Measurements from ENCODE around the gene DLG1.

Gene DLG1

GRCh38 chr3:197165890-197166289, 132.5 kb downstream of the DLG1 start:
- no peak for DNase-seq

DNA sequence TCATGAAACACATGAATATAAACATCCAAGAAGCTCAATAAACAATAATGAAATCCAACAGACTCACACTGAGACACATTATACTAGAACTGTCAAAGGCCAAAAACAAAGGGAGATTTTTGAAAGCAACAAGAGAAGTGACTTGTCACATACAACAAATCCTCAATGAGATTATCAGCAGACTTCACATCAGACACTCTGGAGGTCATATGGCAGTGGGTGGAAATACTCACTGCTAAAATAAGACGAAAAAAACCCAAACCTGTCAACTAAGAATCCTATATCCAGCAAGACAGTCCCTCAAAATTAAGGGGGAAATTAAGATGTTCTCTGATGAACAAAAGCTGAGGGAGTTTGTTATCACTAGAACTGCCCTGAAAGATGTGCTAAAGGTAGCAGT, 143.4 kb downstream of the DLG1 start:
- no peak for DNase-seq

DNA sequence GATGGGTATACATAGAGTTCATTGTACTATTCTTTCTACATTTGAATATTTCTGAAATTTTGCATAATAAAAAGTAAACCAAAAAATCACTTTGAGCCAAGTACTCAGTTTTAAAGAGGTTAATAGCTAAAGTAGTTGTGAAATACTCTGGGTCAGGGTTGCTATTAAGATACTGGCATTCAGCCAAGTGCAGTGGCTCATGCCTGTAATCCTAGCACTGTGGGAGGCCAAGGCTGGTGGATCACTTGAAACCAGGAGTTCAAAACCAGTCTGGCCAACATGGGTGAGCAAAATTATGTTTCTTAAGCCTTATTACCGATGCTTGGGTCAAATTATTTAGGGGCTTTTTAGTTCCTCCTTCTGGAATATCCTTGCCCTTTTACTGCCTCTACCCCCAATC, 146.8 kb downstream of the DLG1 start:
- DNase-seq, result peak; percentile 22

DNA sequence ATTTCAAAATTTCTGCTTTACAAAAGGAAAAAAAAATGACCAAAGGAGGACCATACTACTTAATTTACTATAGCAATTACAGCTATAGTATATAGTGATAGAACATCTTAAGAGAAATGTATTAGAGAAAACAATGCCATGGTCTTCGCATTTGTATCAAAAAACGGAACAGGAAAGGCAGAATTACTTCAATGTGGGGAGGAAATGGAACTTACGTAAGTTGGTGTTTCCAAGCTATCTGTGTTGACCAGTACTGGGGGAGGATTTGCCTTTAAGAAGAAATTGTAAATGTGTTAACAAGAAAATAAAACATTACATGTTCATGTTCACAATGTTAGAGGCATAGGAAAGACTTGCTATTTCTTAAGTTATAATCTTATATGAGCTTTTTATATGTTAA, 148.9 kb downstream of the DLG1 start:
- DNase-seq, result no peak

GRCh38 chr3:197144188-197144587, 154.2 kb downstream of the DLG1 start:
- no peak for DNase-seq

- DNase-seq, result no peak
These were observed 158.8 kb downstream of the DLG1 start for GRCh38 chr3:197139586-197139985.

- no peak for DNase-seq
These were observed 160.7 kb downstream of the DLG1 start for GRCh38 chr3:197137751-197138150.

- DNase-seq, result no peak
These were observed 161.7 kb downstream of the DLG1 start for GRCh38 chr3:197136744-197137143.

DNA sequence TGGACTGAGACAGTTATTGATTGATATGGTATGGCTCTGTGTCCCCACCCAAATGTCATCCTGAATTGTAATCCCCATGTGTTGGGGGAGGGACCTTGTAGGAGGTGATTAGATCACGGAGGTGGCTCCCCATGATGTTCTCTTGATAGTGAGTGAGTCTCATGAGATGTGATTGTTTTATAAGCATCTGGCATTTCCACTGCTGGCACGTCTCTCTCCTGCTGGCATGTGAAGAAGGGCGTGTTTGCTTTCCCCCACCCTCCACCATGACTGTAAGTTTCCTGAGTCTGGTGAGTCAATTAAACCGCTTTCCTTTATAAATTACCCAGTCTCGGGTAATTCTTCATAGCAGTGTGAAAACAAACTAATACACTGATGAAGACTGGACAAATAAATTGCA, 163.2 kb downstream of the DLG1 start:
- DNase-seq, result no peak

DNA sequence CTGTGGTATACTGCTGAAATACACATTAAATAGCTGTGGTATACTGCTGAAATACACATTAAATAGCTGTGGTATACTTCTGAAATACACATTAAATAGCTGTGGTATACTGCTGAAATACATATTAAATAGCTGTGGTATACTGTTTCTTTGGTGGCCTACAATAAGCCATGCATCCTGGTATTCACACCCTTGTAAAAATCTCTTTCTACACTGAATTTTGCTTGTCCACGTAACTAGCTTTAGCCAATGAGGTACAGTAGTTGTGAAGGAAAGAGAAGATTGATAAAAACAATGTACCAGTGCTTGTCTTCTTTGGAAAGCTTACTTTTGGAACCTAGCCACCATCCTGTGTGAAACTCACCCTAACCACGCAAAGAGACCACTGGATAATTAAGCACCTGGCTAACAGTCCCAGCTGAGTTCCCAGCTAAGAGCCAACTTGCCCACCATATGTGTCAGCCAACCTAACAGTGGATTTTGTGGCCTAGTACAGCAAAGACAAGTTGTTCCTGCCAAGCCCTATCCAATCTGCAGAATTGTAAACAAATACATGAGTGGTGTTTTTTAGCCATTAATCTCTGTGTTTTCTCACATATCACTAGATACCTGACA, 165.4 kb downstream of the DLG1 start:
- DNase-seq, result no peak

GRCh38 chr3:197125636-197126035, 172.8 kb downstream of the DLG1 start:
- no peak for DNase-seq

GRCh38 chr3:197124713-197125112, 173.7 kb downstream of the DLG1 start:
- DNase-seq, result no peak

DNA sequence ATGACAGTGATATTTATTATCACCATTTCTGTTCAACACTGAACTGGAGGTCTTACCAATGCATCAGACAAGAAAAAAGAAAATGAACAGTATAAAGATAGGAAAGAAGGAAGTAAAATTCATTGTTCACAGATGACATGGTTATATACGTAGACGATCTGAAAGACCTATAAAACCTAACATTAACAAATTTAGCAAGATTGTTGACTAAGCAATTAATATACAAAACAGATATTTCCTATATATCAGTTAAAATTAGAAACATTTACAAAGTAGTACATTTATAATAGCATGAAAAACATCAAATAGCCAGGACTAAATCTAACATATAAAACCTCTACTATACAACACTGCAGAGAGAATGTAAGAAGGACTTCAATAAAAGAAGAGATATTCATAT, 176.0 kb downstream of the DLG1 start:
- DNase-seq, result no peak

- no peak for DNase-seq
These were observed 181.3 kb downstream of the DLG1 start for GRCh38 chr3:197117114-197117513.

GRCh38 chr3:197114007-197114406, 184.4 kb downstream of the DLG1 start:
- no peak for DNase-seq

GRCh38 chr3:197111685-197112084, 186.7 kb downstream of the DLG1 start:
- no peak for DNase-seq

DNA sequence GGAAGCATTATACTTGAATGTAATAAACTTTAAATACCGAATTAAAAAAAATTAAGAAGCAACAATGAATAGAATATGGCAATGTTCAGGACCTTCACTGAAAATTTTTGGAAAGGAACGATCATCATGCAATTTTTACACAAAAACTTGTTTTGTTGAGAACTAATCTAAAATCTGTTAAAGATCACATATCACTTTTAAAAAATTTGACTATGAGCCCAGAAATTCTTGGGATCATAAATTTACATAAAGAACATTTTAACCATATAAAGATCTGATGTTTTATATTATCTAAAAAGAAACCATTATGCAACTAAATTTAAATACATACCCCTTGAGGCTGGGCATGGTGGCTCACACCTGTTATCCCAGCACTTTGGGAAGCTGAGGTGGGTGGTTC, 192.6 kb downstream of the DLG1 start:
- no peak for DNase-seq

GRCh38 chr3:197104738-197105137, 193.7 kb downstream of the DLG1 start:
- no peak for DNase-seq

DNA sequence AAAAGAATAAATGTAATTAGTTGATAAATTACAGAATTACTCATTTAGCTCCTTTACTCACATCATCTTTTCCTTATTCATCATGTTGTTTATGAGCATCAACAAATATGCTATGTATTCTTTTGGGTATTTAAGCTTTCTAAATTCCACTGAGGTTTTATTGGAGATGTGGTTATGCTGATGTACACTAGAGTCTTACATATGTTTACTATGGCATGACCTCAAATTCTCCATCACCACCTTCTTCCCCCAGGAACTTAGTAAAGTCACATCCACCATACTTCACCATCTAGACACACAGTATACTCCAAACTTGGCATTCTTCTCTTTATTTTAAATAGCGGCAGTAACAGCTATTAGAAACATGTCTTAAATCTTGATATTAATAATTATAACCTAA, 194.6 kb downstream of the DLG1 start:
- DNase-seq, result no peak

GRCh38 chr3:197093871-197094270, 204.5 kb downstream of the DLG1 start:
- no peak for DNase-seq

DNA sequence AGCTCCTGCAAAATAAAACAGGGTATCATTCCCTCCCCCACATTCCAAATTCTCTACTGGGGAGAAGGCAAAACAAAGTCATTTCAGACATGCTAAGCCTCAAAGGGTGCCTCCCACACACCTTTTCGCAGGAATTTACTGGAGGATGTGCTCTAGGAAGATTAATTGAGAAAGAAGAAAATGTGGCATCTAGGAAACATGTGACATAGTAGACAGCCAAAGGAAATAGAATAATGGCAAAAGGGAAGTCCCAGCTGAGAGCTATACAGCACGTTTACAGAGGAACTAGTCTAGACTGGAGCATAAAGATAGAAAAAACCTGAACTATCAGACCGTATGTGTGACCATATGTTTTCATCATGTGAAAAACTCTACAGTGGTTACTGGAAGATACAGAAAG, 210.0 kb downstream of the DLG1 start:
- no peak for DNase-seq

- DNase-seq, result no peak
These were observed 213.3 kb downstream of the DLG1 start for GRCh38 chr3:197085137-197085536.

DNA sequence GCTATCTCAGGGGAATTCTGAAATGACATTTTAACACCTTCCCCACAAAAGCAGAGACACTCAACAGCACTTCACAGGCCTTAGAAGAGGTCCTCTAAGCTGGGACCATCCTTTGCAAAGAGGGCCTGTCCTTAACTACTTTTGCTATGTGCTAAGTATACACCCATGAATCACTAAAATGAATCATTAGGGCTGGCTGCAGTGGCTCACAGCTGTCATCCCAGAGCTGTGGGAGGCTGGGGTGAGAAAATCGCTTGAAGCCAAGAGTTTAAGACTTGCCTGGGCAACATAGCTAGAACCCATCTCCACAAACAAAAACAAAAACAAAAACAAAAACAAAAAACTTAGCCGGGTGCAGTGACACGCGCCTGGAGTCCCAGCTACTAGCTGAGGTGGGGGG, 214.9 kb downstream of the DLG1 start:
- peak; percentile 3 for DNase-seq

GRCh38 chr3:197082871-197083270, 215.5 kb downstream of the DLG1 start:
- no peak for DNase-seq

GRCh38 chr3:197080344-197080743, 218.1 kb downstream of the DLG1 start:
- DNase-seq, result no peak

- DNase-seq, result no peak
These were observed 222.0 kb downstream of the DLG1 start for GRCh38 chr3:197076415-197076814.
